Left lobe of liver (tissue), 2 donors: ENCODE data around the gene EEIG2. TPM values are rescaled to one million over a fixed set of nuclear protein-coding genes. Genes with fewer than 3 reads are reported as not detected.

Source experiments
- ATAC-seq: fragments of 200-7000 bp; cut with Tn5 transposase; one replicate; pipeline ENCODE4 v1.9.1; 2020; ENCODE audit warnings: mild to moderate bottlenecking, moderate library complexity
- DNase-seq: peaks from one replicate; pipeline ENCODE4 v3.0.0-alpha.2; 2020; ENCODE audit warnings: low spot score
- total RNA-seq: library from RNA; stranded (reverse); gene quantifications from one replicate; pipeline ENCODE4 v1.2.1, GENCODE V29; 2021
- donor health status: DM: no; HTN: no; CAD: no; lungs with moderate emphysema.
- donor health status: DM: no; HTN: yes; CAD: no.

Gene EEIG2
- total RNA-seq, 1 donor from 2014 or later: 1.5 TPM

GRCh38 chr1:108574008-108574407 lies 14.1 kb downstream of the EEIG2 start:
- no peak for ATAC-seq
- DNase-seq: no peak

- ATAC-seq (no peak), DNase-seq (no peak)
These were observed 15.5 kb downstream of the EEIG2 start for GRCh38 chr1:108575375-108575774.

- DNase-seq: no peak
These were observed 24.0 kb downstream of the EEIG2 start for GRCh38 chr1:108583757-108584427.

GRCh38 chr1:108584428-108584856 lies 24.5 kb downstream of the EEIG2 start:
- DNase-seq (no peak), ATAC-seq (no peak)

More at GRCh38 chr1:108583757-108584427, 24.0 kb downstream of the EEIG2 start:
- ATAC-seq: no peak

- ATAC-seq (no peak), DNase-seq (no peak)
These were observed 25.4 kb downstream of the EEIG2 start for GRCh38 chr1:108585313-108585712.

- no peak for ATAC-seq
- DNase-seq: no peak
These were observed 30.5 kb downstream of the EEIG2 start for GRCh38 chr1:108590441-108590840.

GRCh38 chr1:108590957-108591356 lies 31.1 kb downstream of the EEIG2 start:
- no peak for ATAC-seq

GRCh38 chr1:108591466-108591865 lies 31.6 kb downstream of the EEIG2 start:
- ATAC-seq (no peak), DNase-seq (no peak)

More at GRCh38 chr1:108590957-108591356, 31.1 kb downstream of the EEIG2 start:
- DNase-seq: no peak

GRCh38 chr1:108592030-108592759 lies 32.3 kb downstream of the EEIG2 start:
- no peak for DNase-seq
- no peak for ATAC-seq

- DNase-seq (no peak), ATAC-seq (no peak)
These were observed 33.5 kb downstream of the EEIG2 start for GRCh38 chr1:108593448-108593847.

GRCh38 chr1:108595507-108595906 lies 35.6 kb downstream of the EEIG2 start:
- no peak for DNase-seq
- ATAC-seq: no peak

- ATAC-seq: no peak
- no peak for DNase-seq
These were observed 37.1 kb downstream of the EEIG2 start for GRCh38 chr1:108597041-108597440.

GRCh38 chr1:108598340-108598739 lies 38.4 kb downstream of the EEIG2 start:
- ATAC-seq: no peak
- no peak for DNase-seq

- ATAC-seq: no peak
These were observed 40.6 kb downstream of the EEIG2 start for GRCh38 chr1:108600504-108600903.

GRCh38 chr1:108601708-108602410 lies 42.0 kb downstream of the EEIG2 start:
- ATAC-seq (no peak), DNase-seq (no peak)

More at GRCh38 chr1:108600504-108600903, 40.6 kb downstream of the EEIG2 start:
- DNase-seq: no peak

GRCh38 chr1:108605633-108606032 lies 45.7 kb downstream of the EEIG2 start:
- ATAC-seq: no peak

GRCh38 chr1:108606478-108606877 lies 46.6 kb downstream of the EEIG2 start:
- ATAC-seq: no peak
- no peak for DNase-seq

More at GRCh38 chr1:108605633-108606032, 45.7 kb downstream of the EEIG2 start:
- no peak for DNase-seq

- DNase-seq (no peak), ATAC-seq (no peak)
These were observed 49.7 kb downstream of the EEIG2 start for GRCh38 chr1:108609483-108610049.
